ENCODE measurements around the gene ST6GAL1.
"Not testable (repeated sequence)": the region's sequence is repeated elsewhere in the genome, so short reads cannot be mapped to it uniquely, and the experiment has no call there.

ST6GAL1 gene

GRCh38 chr3:186990878-186991308 lies 60.6 kb downstream of the ST6GAL1 start:
- H3K4me3 ChIP-seq (ENCODE audit: low read depth, low read length): no peak overlapping the region
- no peak for TF ChIP-seq CTCF (IDR thresholded peaks at IDR 0.05; ENCODE audit: low read depth, low read length)

GRCh38 chr3:186991470-186991869 lies 61.1 kb downstream of the ST6GAL1 start:
- no peak overlapping the region for H3K4me3 ChIP-seq (ENCODE audit: low read depth, low read length)
- TF ChIP-seq CTCF (IDR thresholded peaks at IDR 0.05; ENCODE audit: low read depth, low read length): no peak

GRCh38 chr3:186992096-186992495 lies 61.8 kb downstream of the ST6GAL1 start:
- not testable (repeated sequence) for H3K4me3 ChIP-seq (ENCODE audit: low read depth, low read length)

GRCh38 chr3:186993210-186993782 lies 63.0 kb downstream of the ST6GAL1 start:
- no peak for TF ChIP-seq CTCF (IDR thresholded peaks at IDR 0.05; ENCODE audit: low read depth, low read length)
- no peak overlapping the region for H3K4me3 ChIP-seq (ENCODE audit: low read depth, low read length)

GRCh38 chr3:186994000-186994955 lies 64.0 kb downstream of the ST6GAL1 start:
- TF ChIP-seq CTCF (IDR thresholded peaks at IDR 0.05; ENCODE audit: low read depth, low read length): no peak
- H3K4me3 ChIP-seq (ENCODE audit: low read depth, low read length): no peak overlapping the region

GRCh38 chr3:186996356-186996755 lies 66.0 kb downstream of the ST6GAL1 start:
- H3K4me3 ChIP-seq (ENCODE audit: low read depth, low read length): no peak overlapping the region
- TF ChIP-seq CTCF (IDR thresholded peaks at IDR 0.05; ENCODE audit: low read depth, low read length): no peak

GRCh38 chr3:186997061-186997460 lies 66.7 kb downstream of the ST6GAL1 start:
- TF ChIP-seq CTCF (IDR thresholded peaks at IDR 0.05; ENCODE audit: low read depth, low read length): no peak
- no peak overlapping the region for H3K4me3 ChIP-seq (ENCODE audit: low read depth, low read length)

Data from WI38 (cell line).